Measurements from ENCODE around the gene MSMB.

Gene MSMB

DNA sequence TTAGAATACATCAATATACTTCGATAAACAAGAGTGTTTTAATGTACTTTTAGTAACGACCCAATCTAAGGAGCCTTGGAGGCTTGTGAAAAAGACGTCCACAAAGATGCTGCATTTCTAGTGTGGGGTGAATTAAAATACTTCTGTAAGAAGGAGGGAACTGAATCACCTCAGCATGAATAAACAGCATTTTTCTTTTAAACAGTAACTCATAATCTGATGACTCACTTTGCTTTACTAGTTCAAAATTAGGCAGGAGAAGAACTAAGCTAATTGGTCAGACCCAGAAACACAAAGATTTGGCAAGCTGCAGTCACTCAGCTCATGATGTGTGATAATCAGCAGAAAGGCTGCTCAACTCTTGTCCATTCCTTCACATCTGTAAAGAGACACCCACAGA lies 39.9 kb downstream of the MSMB start:
- no peaks in the 10 kb centered on the region for H3K27me3 ChIP-seq (ENCODE audit: insufficient read depth, poor library complexity, severe bottlenecking)
- TF ChIP-seq, protein P1, sequence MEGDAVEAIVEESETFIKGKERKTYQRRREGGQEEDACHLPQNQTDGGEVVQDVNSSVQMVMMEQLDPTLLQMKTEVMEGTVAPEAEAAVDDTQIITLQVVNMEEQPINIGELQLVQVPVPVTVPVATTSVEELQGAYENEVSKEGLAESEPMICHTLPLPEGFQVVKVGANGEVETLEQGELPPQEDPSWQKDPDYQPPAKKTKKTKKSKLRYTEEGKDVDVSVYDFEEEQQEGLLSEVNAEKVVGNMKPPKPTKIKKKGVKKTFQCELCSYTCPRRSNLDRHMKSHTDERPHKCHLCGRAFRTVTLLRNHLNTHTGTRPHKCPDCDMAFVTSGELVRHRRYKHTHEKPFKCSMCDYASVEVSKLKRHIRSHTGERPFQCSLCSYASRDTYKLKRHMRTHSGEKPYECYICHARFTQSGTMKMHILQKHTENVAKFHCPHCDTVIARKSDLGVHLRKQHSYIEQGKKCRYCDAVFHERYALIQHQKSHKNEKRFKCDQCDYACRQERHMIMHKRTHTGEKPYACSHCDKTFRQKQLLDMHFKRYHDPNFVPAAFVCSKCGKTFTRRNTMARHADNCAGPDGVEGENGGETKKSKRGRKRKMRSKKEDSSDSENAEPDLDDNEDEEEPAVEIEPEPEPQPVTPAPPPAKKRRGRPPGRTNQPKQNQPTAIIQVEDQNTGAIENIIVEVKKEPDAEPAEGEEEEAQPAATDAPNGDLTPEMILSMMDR (IDR thresholded peaks at IDR 0.05; ENCODE audit: insufficient read depth, low read length): no peak
- no peak for TF ChIP-seq SPI1 (IDR thresholded peaks at IDR 0.05; ENCODE audit: borderline replicate concordance, low read depth)
- TF ChIP-seq POLR2AphosphoS5 (IDR thresholded peaks at IDR 0.05; ENCODE audit: low read depth): no peak
- TF ChIP-seq, protein P2, sequence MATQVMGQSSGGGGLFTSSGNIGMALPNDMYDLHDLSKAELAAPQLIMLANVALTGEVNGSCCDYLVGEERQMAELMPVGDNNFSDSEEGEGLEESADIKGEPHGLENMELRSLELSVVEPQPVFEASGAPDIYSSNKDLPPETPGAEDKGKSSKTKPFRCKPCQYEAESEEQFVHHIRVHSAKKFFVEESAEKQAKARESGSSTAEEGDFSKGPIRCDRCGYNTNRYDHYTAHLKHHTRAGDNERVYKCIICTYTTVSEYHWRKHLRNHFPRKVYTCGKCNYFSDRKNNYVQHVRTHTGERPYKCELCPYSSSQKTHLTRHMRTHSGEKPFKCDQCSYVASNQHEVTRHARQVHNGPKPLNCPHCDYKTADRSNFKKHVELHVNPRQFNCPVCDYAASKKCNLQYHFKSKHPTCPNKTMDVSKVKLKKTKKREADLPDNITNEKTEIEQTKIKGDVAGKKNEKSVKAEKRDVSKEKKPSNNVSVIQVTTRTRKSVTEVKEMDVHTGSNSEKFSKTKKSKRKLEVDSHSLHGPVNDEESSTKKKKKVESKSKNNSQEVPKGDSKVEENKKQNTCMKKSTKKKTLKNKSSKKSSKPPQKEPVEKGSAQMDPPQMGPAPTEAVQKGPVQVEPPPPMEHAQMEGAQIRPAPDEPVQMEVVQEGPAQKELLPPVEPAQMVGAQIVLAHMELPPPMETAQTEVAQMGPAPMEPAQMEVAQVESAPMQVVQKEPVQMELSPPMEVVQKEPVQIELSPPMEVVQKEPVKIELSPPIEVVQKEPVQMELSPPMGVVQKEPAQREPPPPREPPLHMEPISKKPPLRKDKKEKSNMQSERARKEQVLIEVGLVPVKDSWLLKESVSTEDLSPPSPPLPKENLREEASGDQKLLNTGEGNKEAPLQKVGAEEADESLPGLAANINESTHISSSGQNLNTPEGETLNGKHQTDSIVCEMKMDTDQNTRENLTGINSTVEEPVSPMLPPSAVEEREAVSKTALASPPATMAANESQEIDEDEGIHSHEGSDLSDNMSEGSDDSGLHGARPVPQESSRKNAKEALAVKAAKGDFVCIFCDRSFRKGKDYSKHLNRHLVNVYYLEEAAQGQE (IDR thresholded peaks at IDR 0.05; ENCODE audit: insufficient replicate concordance, low read depth): no peak
- TF ChIP-seq GABPA (IDR thresholded peaks at IDR 0.05; ENCODE audit: low read depth): no peak
- H3K4me3 ChIP-seq (replicated peaks; ENCODE audit: insufficient read depth, low read length): no peak overlapping the region
- no peak for DNase-seq (ENCODE audit: low read depth in 1 of 2, low spot score in 1 of 2)
- H3K27ac ChIP-seq (replicated peaks): no peak overlapping the region

DNA sequence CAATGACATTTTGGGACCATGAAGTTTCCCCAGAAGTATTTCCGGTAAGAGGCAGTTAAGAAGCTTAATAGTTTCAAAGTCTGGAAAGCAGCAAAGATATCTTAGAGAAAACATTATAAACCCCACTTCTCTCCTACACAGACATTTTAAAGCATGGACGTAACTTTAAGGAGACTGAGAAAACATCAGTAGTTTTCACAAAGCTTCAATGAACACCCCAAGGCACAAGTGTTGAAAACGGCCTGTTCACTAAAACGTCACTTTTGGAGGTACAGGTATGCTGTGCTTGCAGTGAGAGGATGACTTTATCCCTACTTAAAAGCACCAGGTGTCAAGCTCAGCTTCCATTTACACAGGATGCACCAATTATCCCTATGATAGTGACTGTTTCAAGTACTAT lies 40.7 kb downstream of the MSMB start:
- DNase-seq (ENCODE audit: low read depth in 1 of 2, low spot score in 1 of 2): no peak
- H3K4me3 ChIP-seq (replicated peaks; ENCODE audit: insufficient read depth, low read length): no peak overlapping the region
- 0 out of 2 replicates have a peak overlapping the region, but pooled peaks have one; percentile 11 for H3K27ac ChIP-seq (replicated peaks)
- TF ChIP-seq POLR2AphosphoS5 (IDR thresholded peaks at IDR 0.05; ENCODE audit: low read depth): peak; percentile 49; the same call in 1 of the 2 replicates
- TF ChIP-seq, protein P2 (IDR thresholded peaks at IDR 0.05; ENCODE audit: insufficient replicate concordance, low read depth): no peak
- TF ChIP-seq GABPA (IDR thresholded peaks at IDR 0.05; ENCODE audit: low read depth): no peak
- TF ChIP-seq, protein P1 (IDR thresholded peaks at IDR 0.05; ENCODE audit: insufficient read depth, low read length): no peak
- no peak for TF ChIP-seq SPI1 (IDR thresholded peaks at IDR 0.05; ENCODE audit: borderline replicate concordance, low read depth)
- no peaks in the 10 kb centered on the region for H3K27me3 ChIP-seq (ENCODE audit: insufficient read depth, poor library complexity, severe bottlenecking)

DNA sequence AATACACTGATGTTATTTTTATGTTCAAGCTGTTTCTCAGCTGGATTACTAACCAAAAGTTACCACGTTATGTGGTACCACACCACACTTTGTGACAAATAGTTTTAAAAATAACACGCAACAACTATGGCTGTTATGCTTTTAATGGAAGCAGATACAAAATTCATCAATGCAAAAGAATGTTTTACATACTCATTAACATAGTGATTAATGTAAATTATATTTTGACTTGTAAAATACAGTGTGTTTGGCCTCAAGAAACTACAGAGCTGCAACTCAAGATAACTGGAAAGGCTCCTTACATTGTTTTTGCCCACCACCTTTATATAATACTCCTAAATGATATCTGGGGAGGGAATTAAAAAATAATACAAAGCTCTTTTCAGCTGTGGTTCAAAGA lies 41.1 kb downstream of the MSMB start:
- DNase-seq (ENCODE audit: low read depth in 1 of 2, low spot score in 1 of 2): no peak
- TF ChIP-seq POLR2AphosphoS5 (IDR thresholded peaks at IDR 0.05; ENCODE audit: low read depth): no peak
- TF ChIP-seq GABPA (IDR thresholded peaks at IDR 0.05; ENCODE audit: low read depth): no peak
- TF ChIP-seq, protein P1 (IDR thresholded peaks at IDR 0.05; ENCODE audit: insufficient read depth, low read length): no peak
- TF ChIP-seq, protein P2 (IDR thresholded peaks at IDR 0.05; ENCODE audit: insufficient replicate concordance, low read depth): no peak
- no peak for TF ChIP-seq SPI1 (IDR thresholded peaks at IDR 0.05; ENCODE audit: borderline replicate concordance, low read depth)
- Histone ChIP-seq H3K27ac (replicated peaks) (0 out of 2 replicates have a peak overlapping the region, but pooled peaks have one; percentile 11), H3K27me3 (ENCODE audit: insufficient read depth, poor library complexity, severe bottlenecking) (no peaks in the 10 kb centered on the region), H3K4me3 (replicated peaks; ENCODE audit: insufficient read depth, low read length) (no peak overlapping the region)
